SK-N-SH treated with all-trans-retinoic acid at 6 μM for 48 hours (cell line): ENCODE measurements around the gene STRADB.

Experiments used
- CREB5 ChIP-seq: fragments of 250-450 bp; sonication (Bioruptor Pico); IDR thresholded peaks from 2 replicates; pipeline ENCODE4 v1.5.1; 2020; ENCODE audit warnings: low read depth, mild to moderate bottlenecking, moderate library complexity
- GLIS3 ChIP-seq: fragments of 250-450 bp; sonication (Bioruptor Pico); IDR thresholded peaks from 2 replicates; pipeline ENCODE4 v1.5.0; 2020; ENCODE audit warnings: mild to moderate bottlenecking, moderate library complexity
- OSR1 ChIP-seq: fragments of 250-450 bp; sonication (Bioruptor Pico); IDR thresholded peaks from 2 replicates; pipeline ENCODE4 v1.8.0; 2022; ENCODE audit warnings: moderate library complexity, mild to moderate bottlenecking, inconsistent platforms
- ZFP3 ChIP-seq: fragments of 250-450 bp; sonication (Bioruptor Pico); IDR thresholded peaks from 2 replicates; pipeline ENCODE4 v1.5.0; 2020; ENCODE audit warnings: mild to moderate bottlenecking, moderate library complexity
- ZFP30 ChIP-seq: fragments of 450-650 bp; formaldehyde crosslinking; IDR thresholded peaks from 2 replicates; pipeline ENCODE4 v1.5.0; 2022; ENCODE audit warnings: mild to moderate bottlenecking, moderate library complexity
- ZNF8 ChIP-seq: fragments of 450-650 bp; formaldehyde crosslinking; IDR thresholded peaks from 2 replicates; pipeline ENCODE4 v1.5.0; 2020; ENCODE audit warnings: mild to moderate bottlenecking, moderate library complexity

- no peak for TF ChIP-seq ZFP3 (CRISPR knock-in tag)
- TF ChIP-seq CREB5 (CRISPR knock-in tag), result no peak
- TF ChIP-seq ZFP30, result no peak
- TF ChIP-seq OSR1 (CRISPR knock-in tag), result no peak
- TF ChIP-seq GLIS3 (CRISPR knock-in tag), result no peak
- no peak for TF ChIP-seq ZNF8 (CRISPR knock-in tag)
These were observed 44.3 kb upstream of the STRADB start for GRCh38 chr2:201407265-201407664.
